Measurements from ENCODE around the gene PIK3CG.
"Not testable (repeated sequence)": the region's sequence is repeated elsewhere in the genome, so short reads cannot be mapped to it uniquely, and the experiment has no call there.

The PIK3CG gene

GRCh38 chr7:106938122-106938521 lies 73.0 kb downstream of the PIK3CG start:
- DNase-seq (ENCODE audit: low read depth in 2 of 2): not testable (repeated sequence)

GRCh38 chr7:106938803-106939202 lies 73.7 kb downstream of the PIK3CG start:
- DNase-seq (ENCODE audit: low read depth in 2 of 2): no peak

- DNase-seq (ENCODE audit: low read depth in 2 of 2): no peak
Observed at GRCh38 chr7:106944035-106944665, 79.1 kb downstream of the PIK3CG start.

GRCh38 chr7:106947244-106947728 lies 82.2 kb downstream of the PIK3CG start:
- no peak for DNase-seq (ENCODE audit: low read depth in 2 of 2)

GRCh38 chr7:106952001-106952657 lies 87.0 kb downstream of the PIK3CG start:
- DNase-seq (ENCODE audit: low read depth in 2 of 2): no peak

GRCh38 chr7:106952658-106953231 lies 87.7 kb downstream of the PIK3CG start:
- no peak for DNase-seq (ENCODE audit: low read depth in 2 of 2)

- no peak for DNase-seq (ENCODE audit: low read depth in 2 of 2)
Observed at GRCh38 chr7:106954840-106955239, 89.8 kb downstream of the PIK3CG start.

GRCh38 chr7:106955857-106956256 lies 90.8 kb downstream of the PIK3CG start:
- DNase-seq (ENCODE audit: low read depth in 2 of 2): not testable (repeated sequence)

Data from stimulated activated CD8-positive, alpha-beta memory T cell treated with anti-CD3 and anti-CD28 coated beads, Interleukin-7, amount 100 ng/mL, for 4 hours (primary cell).